ENCODE results near the gene NPHP4. TPM values are rescaled to one million over a fixed set of nuclear protein-coding genes. Genes with fewer than 3 reads are reported as not detected.

Gene NPHP4
- total and polyA plus RNA-seq, 10 of the 15 experiments (the other 5 are each of a cell fraction or from before 2014, with no cell fraction given) = 0.16 to 10.5 (median 3.1) TPM

GRCh38 chr1:6007318-6008083 lies 15.3 kb upstream of the NPHP4 start:
- Histone ChIP-seq H2AFZ (ENCODE audit: control insufficient read depth, low read depth, low read length) (no peak overlapping the region), H3K9ac (ENCODE audit: control insufficient read depth, insufficient read depth, low read length) (no peak overlapping the region), H3K79me2 (ENCODE audit: control insufficient read depth, insufficient read depth, low read length) (no peaks in the 10 kb centered on the region), H4K20me1 (ENCODE audit: control insufficient read depth, insufficient read depth) (no peaks in the 10 kb centered on the region), H3K27me3 (replicated peaks in 1 of 2; ENCODE audit: control insufficient read depth in 2 of 2, insufficient read depth in 2 of 2, low read length in 1 of 2) (no peaks in the 10 kb centered on the region), H3K36me3 (ENCODE audit: control insufficient read depth in 2 of 2, insufficient read depth in 2 of 2, low read length in 1 of 2) (no peaks in the 10 kb centered on the region), H3K9me3 (replicated peaks; ENCODE audit: control insufficient read depth, insufficient read depth, low read length) (no peaks in the 10 kb centered on the region), H3K27ac (ENCODE audit: control insufficient read depth, insufficient read depth) (no peak overlapping the region), H3K4me2 (ENCODE audit: control insufficient read depth, insufficient read depth) (no peak overlapping the region), H3K4me3 (no peak overlapping the region), H3K4me1 (ENCODE audit: control insufficient read depth, insufficient read depth, low read length) (peaks cover 5% of the 10 kb centered on the region; the same call in 1 of the 2 replicates)
- TF ChIP-seq YBX1 (IDR thresholded peaks at IDR 0.05) = no peak
- no peak for TF ChIP-seq NR2F1 (conservative IDR thresholded peaks at IDR 0.05)
- SMC1A ChIA-PET (ENCODE audit: uncharacterized antibody, unreplicated experiment) = no interaction called here
- ATAC-seq (no peak), FAIRE-seq (no peak), DNase-seq (ENCODE audit: low read depth, low spot score) (no peak)
- WGBS (ENCODE audit: insufficient coverage, insufficient replicate concordance, low lambda C conversion rate, missing lambda C conversion rate) = 90% methylated on average over 25 of the region's 25 CpGs
- no TSS peak for BruUV-seq (replicated peaks)
- CTCF ChIA-PET = no interaction called here
- RAD21 ChIA-PET (ENCODE audit: unreplicated experiment) = no interaction called here
- in situ Hi-C loops (cut with MboI) (no loop called here), intact Hi-C loops (cut with micrococcal nuclease; ENCODE audit: unreplicated experiment) (no loop called here)
- POLR2A ChIA-PET = no interaction called here

GRCh38 chr1:6006882-6007281 lies 14.7 kb upstream of the NPHP4 start:
- WGBS (ENCODE audit: insufficient coverage, insufficient replicate concordance, low lambda C conversion rate, missing lambda C conversion rate) = 89% methylated on average over 12 of the region's 12 CpGs
- RAD21 ChIA-PET (ENCODE audit: unreplicated experiment) = no interaction called here
- ATAC-seq (no peak), FAIRE-seq (no peak), DNase-seq (ENCODE audit: low read depth, low spot score) (no peak)
- H3K4me1 ChIP-seq (ENCODE audit: control insufficient read depth, insufficient read depth, low read length) = peaks cover 5% of the 10 kb centered on the region; the same call in 1 of the 2 replicates
- no peaks in the 10 kb centered on the region for H3K79me2 ChIP-seq (ENCODE audit: control insufficient read depth, insufficient read depth, low read length)
- intact Hi-C loops (cut with micrococcal nuclease; ENCODE audit: unreplicated experiment) (no loop called here), in situ Hi-C loops (cut with MboI) (no loop called here)
- CTCF ChIA-PET = no interaction called here
- POLR2A ChIA-PET = no interaction called here
- no peak overlapping the region for H3K4me2 ChIP-seq (ENCODE audit: control insufficient read depth, insufficient read depth)
- BruUV-seq (replicated peaks) = no TSS peak
- no peaks in the 10 kb centered on the region for H3K27me3 ChIP-seq (replicated peaks in 1 of 2; ENCODE audit: control insufficient read depth in 2 of 2, insufficient read depth in 2 of 2, low read length in 1 of 2)
- no peaks in the 10 kb centered on the region for H3K9me3 ChIP-seq (replicated peaks; ENCODE audit: control insufficient read depth, insufficient read depth, low read length)
- no peak overlapping the region for H3K9ac ChIP-seq (ENCODE audit: control insufficient read depth, insufficient read depth, low read length)
- no peak overlapping the region for H3K27ac ChIP-seq (ENCODE audit: control insufficient read depth, insufficient read depth)
- no peaks in the 10 kb centered on the region; a peak in 1 of 4 replicates for H3K36me3 ChIP-seq (ENCODE audit: control insufficient read depth in 2 of 2, insufficient read depth in 2 of 2, low read length in 1 of 2)
- no peak overlapping the region for H2AFZ ChIP-seq (ENCODE audit: control insufficient read depth, low read depth, low read length)
- SMC1A ChIA-PET (ENCODE audit: uncharacterized antibody, unreplicated experiment) = no interaction called here
- no peaks in the 10 kb centered on the region for H4K20me1 ChIP-seq (ENCODE audit: control insufficient read depth, insufficient read depth)
- H3K4me3 ChIP-seq = no peak overlapping the region
- no peak for TF ChIP-seq E4F1 (IDR thresholded peaks at IDR 0.05; ENCODE audit: borderline replicate concordance, partially characterized antibody)
- no peak for TF ChIP-seq POLR2AphosphoS5 (IDR thresholded peaks at IDR 0.05; ENCODE audit: low read length)
- TF ChIP-seq ZNF24 (IDR thresholded peaks at IDR 0.05) = no peak
- no peak for TF ChIP-seq FOXK2 (IDR thresholded peaks at IDR 0.05)
- TF ChIP-seq TCF3 (IDR thresholded peaks at IDR 0.05; ENCODE audit: borderline replicate concordance, insufficient read depth, low read depth, low read length) = no peak
- TF ChIP-seq CEBPZ (IDR thresholded peaks at IDR 0.05; ENCODE audit: low read depth, low read length) = no peak
- no peak for TF ChIP-seq EED (IDR thresholded peaks at IDR 0.05; ENCODE audit: low read depth)
- TF ChIP-seq RCOR1 (conservative IDR thresholded peaks at IDR 0.05; ENCODE audit: low read depth, low read length) = no peak
- TF ChIP-seq PAX8 (IDR thresholded peaks at IDR 0.05) = no peak
- no peak for TF ChIP-seq SMARCA5 (IDR thresholded peaks at IDR 0.05)

Measured in GM12878 (cell line).